B cell (primary cell): Measurements from ENCODE around the gene OR5B12. TPM values are rescaled to one million over a fixed set of nuclear protein-coding genes. Genes with fewer than 3 reads are reported as not detected.

ENCODE experiments used
- ATAC-seq: fragments of 200-7000 bp; cut with Tn5 transposase; one replicate; pipeline ENCODE4 v1.10.0; 2021; ENCODE audit warnings: low read depth, mild to moderate bottlenecking, moderate number of reproducible peaks, moderate library complexity
- CTCF ChIA-PET: fragments of 350-600 bp; sonication (Branson Sonifier 250); formaldehyde crosslinking; loops from one replicate; lab custom pipeline; 2021; ENCODE audit warnings: antibody characterized with exemption, inconsistent platforms; lab: Charles Lee
- POLR2A ChIA-PET: fragments of 350-600 bp; sonication (Branson Sonifier 250); formaldehyde crosslinking; loops from one replicate; lab custom pipeline; 2021; ENCODE audit warnings: antibody characterized with exemption; lab: Charles Lee
- DNase-seq: peaks from one replicate; pipeline ENCODE4 v3.0.0; 2013
- H2AFZ ChIP-seq: 2 replicates; pipeline ENCODE4 v1.6.1; 2012; ENCODE audit warnings: mild to moderate bottlenecking, low read depth, low read length; ENCODE audit not compliant: insufficient read depth, poor library complexity, severe bottlenecking
- H3K27ac ChIP-seq, 2 donors: 1 replicate in 1 of 2; 2 replicates in 1 of 2; pipeline ENCODE4 v1.5.1; 2012 to 2013; ENCODE audit warnings: low read length in 2 of 2, mild to moderate bottlenecking in 2 of 2, moderate library complexity in 1 of 2
- H3K27me3 ChIP-seq, 4 experiments: fragments of 200-600 bp in 1 of 4; sonication (generic) in 1 of 4; replicated peaks in 1 of 4; 1 replicate in 2 of 4; 2 replicates in 2 of 4; pipeline versions ENCODE4 v1.6.1 to v1.7.0; 2013 to 2016; ENCODE audit warnings: low read length in 3 of 4, mild to moderate bottlenecking in 2 of 4, mixed read lengths in 1 of 4, moderate library complexity in 1 of 4; ENCODE audit not compliant: insufficient read depth in 4 of 4, control insufficient read depth in 3 of 4; ENCODE audit errors: control extremely low read depth in 1 of 4
- H3K36me3 ChIP-seq, 2 experiments: replicated peaks in 1 of 2; 1 replicate in 1 of 2; 2 replicates in 1 of 2; pipeline versions ENCODE4 v1.6.1 to v1.7.1; 2013; ENCODE audit warnings: low read length in 1 of 2; ENCODE audit not compliant: insufficient read depth in 2 of 2, control insufficient read depth in 1 of 2; ENCODE audit errors: control extremely low read depth in 1 of 2, extremely low read depth in 1 of 2
- H3K4me1 ChIP-seq, 2 donors: fragments of 200-600 bp in 1 of 2; sonication (generic) in 1 of 2; 1 replicate in 1 of 2; 2 replicates in 1 of 2; pipeline versions ENCODE4 v1.5.1 to v1.6.1; 2013 to 2017; ENCODE audit warnings: low read length in 2 of 2; ENCODE audit not compliant: control insufficient read depth in 2 of 2, insufficient read depth in 2 of 2
- H3K4me2 ChIP-seq: replicated peaks from 2 replicates; pipeline ENCODE3; 2012; ENCODE audit warnings: mild to moderate bottlenecking, low read depth, low read length; ENCODE audit not compliant: poor library complexity, severe bottlenecking
- H3K4me3 ChIP-seq, 5 experiments: fragments of 200-600 bp in 1 of 5; sonication (generic) in 1 of 5; 1 replicate in 3 of 5; 2 replicates in 2 of 5; pipeline versions ENCODE4 v1.5.1 to v1.7.0; 2011 to 2016; ENCODE audit warnings: low read length in 4 of 5, mild to moderate bottlenecking in 4 of 5, low read depth in 2 of 5, control low read depth in 1 of 5, moderate library complexity in 1 of 5; ENCODE audit not compliant: insufficient read depth in 1 of 5; ENCODE audit errors: control extremely low read depth in 1 of 5, extremely low read depth in 1 of 5
- H3K79me2 ChIP-seq: fragments of 200-600 bp; sonication (generic); one replicate; pipeline ENCODE4 v1.6.0; 2016; ENCODE audit warnings: low read length; ENCODE audit not compliant: control insufficient read depth, insufficient read depth
- H3K9ac ChIP-seq: fragments of 200-600 bp; sonication (generic); 2 replicates; pipeline ENCODE4 v1.6.1; 2017; ENCODE audit warnings: mild to moderate bottlenecking, low read length, moderate library complexity
- H3K9me3 ChIP-seq, 3 donors: one replicate each; pipeline versions ENCODE4 v1.6.1 to v1.7.1; 2013; ENCODE audit warnings: low read length in 2 of 3; ENCODE audit not compliant: control insufficient read depth in 2 of 3, insufficient read depth in 1 of 3; ENCODE audit errors: control extremely low read depth in 1 of 3
- H4K20me1 ChIP-seq: 2 replicates; pipeline ENCODE4 v1.6.0; 2012; ENCODE audit warnings: mild to moderate bottlenecking, low read length; ENCODE audit not compliant: insufficient read depth, control insufficient read depth, poor library complexity, severe bottlenecking
- H3K27ac Mint-ChIP-seq: one replicate; pipeline ENCODE4 v1.8.0; 2021; ENCODE audit warnings: mixed read lengths
- H3K27me3 Mint-ChIP-seq: one replicate; pipeline ENCODE4 v1.8.0; 2021; ENCODE audit warnings: mixed read lengths
- H3K4me1 Mint-ChIP-seq: one replicate; pipeline ENCODE4 v1.8.0; 2021; ENCODE audit warnings: mixed read lengths
- H3K4me3 Mint-ChIP-seq: one replicate; pipeline ENCODE4 v1.8.0; 2021; ENCODE audit warnings: mixed read lengths
- H3K9me3 Mint-ChIP-seq: one replicate; pipeline ENCODE4 v1.8.0; 2022; ENCODE audit warnings: mixed read lengths; ENCODE audit not compliant: insufficient read depth
- CTCF ChIP-seq: fragments of 200-600 bp; IDR thresholded peaks from one replicate; pipeline ENCODE4 v1.8.0; 2022; ENCODE audit warnings: antibody characterized with exemption, mild to moderate bottlenecking
- EZH2 ChIP-seq: IDR thresholded peaks from 2 replicates; pipeline ENCODE4 v1.6.1; 2012; ENCODE audit warnings: borderline replicate concordance, low read depth, mild to moderate bottlenecking, moderate library complexity, low read length; ENCODE audit not compliant: insufficient read depth, poor library complexity, severe bottlenecking
- WGBS: methylation state at CpG from one replicate; pipeline ENCODE4 v1.1.5; 2013; ENCODE audit warnings: missing lambda C conversion rate; ENCODE audit not compliant: insufficient coverage; 5-methylcytosine and 5-hydroxymethylcytosine counted together
- intact Hi-C: fragments of 100-400 bp; cut with micrococcal nuclease; formaldehyde crosslinking; loops from one replicate; pipeline ENCODE4 v1.10.0; 2022
- polyA plus RNA-seq: library from polyadenylated mRNA; depleted of rRNA; stranded (reverse); fragments of >200 nt; gene quantifications from 2 replicates; pipeline ENCODE4 v1.2.3, GENCODE V29; 2012
- total RNA-seq, 2 donors: library from RNA; stranded (reverse); fragments of 120-200 nt in 1 of 2; gene quantifications; 1 replicate in 1 of 2; 2 replicates in 1 of 2; pipeline versions ENCODE4 v1.2.3 to v1.2.4, GENCODE V29; 2013 to 2022

The OR5B12 gene
- total and polyA plus RNA-seq, 2 donors (not counting 1 experiment from before 2014, with no cell fraction given): not detected

- intact Hi-C loops: no loop called here
- Histone ChIP-seq H3K36me3 (no peaks in the 10 kb centered on the region), H3K9ac (no peak overlapping the region), H3K27ac (no peak overlapping the region), H2AFZ (no peak overlapping the region), H3K4me3 (no peak overlapping the region), H3K27me3 (peaks cover 0 to 6% (median 0%) of the 10 kb centered on the region in 4 experiments), H4K20me1 (no peaks in the 10 kb centered on the region), H3K9me3 (peaks cover 1 to 5% (median 4%) of the 10 kb centered on the region in 3 donors), H3K4me1 (no peaks in the 10 kb centered on the region), H3K4me2 (no peak overlapping the region), H3K79me2 (no peaks in the 10 kb centered on the region)
- Mint-ChIP-seq H3K27ac (no peak overlapping the region), H3K4me3 (no peak overlapping the region), H3K4me1 (peaks cover 3% of the 10 kb centered on the region), H3K27me3 (peaks cover 18% of the 10 kb centered on the region), H3K9me3 (peaks cover 4% of the 10 kb centered on the region)
- ATAC-seq: no peak
- ChIA-PET CTCF (no interaction called here), POLR2A (no interaction called here)
- no peak for DNase-seq
- 55% methylated on average over 3 of the region's 4 CpGs for WGBS
- no peak for TF ChIP-seq CTCF
- no peak for TF ChIP-seq EZH2
Observed at GRCh38 chr11:58438486-58438885, 3.5 kb downstream of the OR5B12 start.

GRCh38 chr11:58434217-58434616, 7.8 kb downstream of the OR5B12 start:
- Histone ChIP-seq H3K79me2 (no peaks in the 10 kb centered on the region), H3K9ac (no peak overlapping the region), H3K4me1 (no peaks in the 10 kb centered on the region), H4K20me1 (no peaks in the 10 kb centered on the region), H3K36me3 (no peaks in the 10 kb centered on the region), H2AFZ (no peak overlapping the region), H3K27ac (no peak overlapping the region), H3K4me3 (no peak overlapping the region), H3K9me3 (peaks cover 1 to 5% (median 4%) of the 10 kb centered on the region in 3 donors), H3K4me2 (no peak overlapping the region), H3K27me3 (peaks cover 0 to 8% (median 0%) of the 10 kb centered on the region in 4 experiments)
- peaks cover 5% of the 10 kb centered on the region for H3K9me3 Mint-ChIP-seq
- no peak overlapping the region for H3K4me3 Mint-ChIP-seq
- POLR2A ChIA-PET: no interaction called here
- intact Hi-C loops: no loop called here
- no peak for TF ChIP-seq CTCF
- TF ChIP-seq EZH2: no peak
- no CpG with 5 or more reads among the region's 3 CpGs for WGBS
- H3K27ac Mint-ChIP-seq: no peak overlapping the region
- CTCF ChIA-PET: no interaction called here
- no peak for ATAC-seq
- DNase-seq: no peak
- peaks cover 3% of the 10 kb centered on the region for H3K4me1 Mint-ChIP-seq
- H3K27me3 Mint-ChIP-seq: peaks cover 14% of the 10 kb centered on the region
